HG03066 (cell line): ENCODE measurements around the gene ZNF407.
"Not testable (repeated sequence)": the region's sequence is repeated elsewhere in the genome, so short reads cannot be mapped to it uniquely, and the experiment has no call there.

Experiments used
- ATAC-seq: cut with Tn5 transposase; IDR thresholded peaks from one replicate; pipeline ENCODE4 v1.9.1; 2021; ENCODE audit warnings: low read depth; ENCODE audit not compliant: unreplicated experiment

Gene ZNF407

DNA sequence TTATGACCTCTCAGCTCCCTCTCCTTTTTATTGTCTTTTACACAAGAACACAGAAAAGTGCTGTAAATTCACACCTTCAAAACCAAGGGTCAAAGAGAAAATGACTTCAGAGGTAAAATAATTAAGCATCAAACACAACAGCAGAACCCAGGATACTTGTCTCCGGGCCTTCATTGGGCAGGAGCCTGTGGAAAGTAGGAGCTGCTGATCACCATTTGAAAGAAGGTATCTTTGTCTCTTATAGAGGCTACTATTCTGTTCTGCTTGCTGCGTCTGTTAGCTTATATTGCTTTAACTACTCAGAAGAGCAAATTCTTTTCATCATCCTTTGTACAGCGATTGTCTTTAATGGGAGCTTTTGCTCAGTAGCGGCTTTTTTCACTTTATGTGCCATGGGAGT is 350.2 kb downstream of the ZNF407 start:
- ATAC-seq, result no peak

DNA sequence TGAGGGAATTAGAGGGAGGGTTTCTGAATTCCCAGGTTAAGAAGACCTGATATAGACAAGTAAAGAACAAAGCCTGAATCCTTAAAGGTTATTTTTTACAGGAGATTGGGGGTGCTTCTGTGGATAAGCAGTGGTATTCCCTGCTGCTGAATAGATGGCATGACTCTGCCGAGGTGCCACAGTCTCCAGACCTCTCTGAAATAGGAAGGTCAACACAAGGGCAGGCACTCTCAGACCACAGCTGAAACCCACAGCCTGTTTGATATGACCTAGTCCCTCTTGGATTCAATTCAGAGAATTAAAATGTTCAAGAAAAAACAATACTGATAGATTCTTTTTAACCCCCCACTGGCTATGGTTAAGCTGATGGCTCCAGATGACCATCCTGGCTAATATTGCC is 351.9 kb downstream of the ZNF407 start:
- no peak for ATAC-seq

DNA sequence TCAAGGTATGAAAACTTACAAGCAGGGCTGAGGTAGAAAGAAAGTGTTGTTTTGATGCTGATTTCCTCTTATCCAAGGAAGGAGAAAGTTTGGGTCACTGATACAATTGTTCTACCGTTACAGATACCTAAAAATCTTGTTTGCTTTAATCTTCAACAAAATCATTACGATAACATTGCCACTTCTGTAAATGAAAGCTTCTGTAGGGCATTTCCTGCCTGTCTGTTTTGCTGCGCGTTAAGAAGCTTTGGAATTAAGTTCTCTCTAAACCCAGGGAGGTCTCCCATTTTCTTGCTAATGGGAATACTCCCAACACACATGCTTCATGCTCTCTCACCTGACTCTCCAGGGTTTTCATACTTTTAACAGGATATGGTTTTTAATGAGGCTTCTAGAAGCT is 352.8 kb downstream of the ZNF407 start:
- ATAC-seq, result no peak

DNA sequence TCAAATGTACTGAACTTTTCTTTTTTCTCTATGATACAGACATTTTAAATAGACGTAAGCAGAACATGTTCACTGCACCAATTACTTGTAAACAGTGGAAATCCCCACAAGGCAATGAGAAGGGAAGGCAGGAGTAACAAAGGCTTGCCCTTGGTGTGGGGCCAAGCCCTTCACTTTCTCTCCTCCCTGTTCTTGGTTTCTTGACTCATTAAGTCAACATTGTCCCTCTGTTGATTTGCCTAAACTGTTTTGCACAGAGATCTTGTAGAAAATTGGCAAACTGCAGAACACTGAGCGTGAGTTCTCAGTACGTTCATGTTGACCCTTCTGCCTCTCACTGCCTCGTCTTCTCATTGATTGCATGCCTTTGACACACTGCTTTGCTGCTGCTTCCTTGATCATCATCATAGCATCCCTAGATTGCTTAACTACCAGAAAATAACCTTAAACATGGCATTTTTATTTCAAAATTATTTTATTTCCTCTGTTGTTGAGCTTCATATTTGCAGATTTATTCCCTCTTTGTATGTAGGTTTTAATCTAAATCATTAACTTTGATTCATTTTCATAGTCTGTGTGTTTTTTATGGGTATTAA is 353.6 kb downstream of the ZNF407 start:
- ATAC-seq, result peak; percentile 55

DNA sequence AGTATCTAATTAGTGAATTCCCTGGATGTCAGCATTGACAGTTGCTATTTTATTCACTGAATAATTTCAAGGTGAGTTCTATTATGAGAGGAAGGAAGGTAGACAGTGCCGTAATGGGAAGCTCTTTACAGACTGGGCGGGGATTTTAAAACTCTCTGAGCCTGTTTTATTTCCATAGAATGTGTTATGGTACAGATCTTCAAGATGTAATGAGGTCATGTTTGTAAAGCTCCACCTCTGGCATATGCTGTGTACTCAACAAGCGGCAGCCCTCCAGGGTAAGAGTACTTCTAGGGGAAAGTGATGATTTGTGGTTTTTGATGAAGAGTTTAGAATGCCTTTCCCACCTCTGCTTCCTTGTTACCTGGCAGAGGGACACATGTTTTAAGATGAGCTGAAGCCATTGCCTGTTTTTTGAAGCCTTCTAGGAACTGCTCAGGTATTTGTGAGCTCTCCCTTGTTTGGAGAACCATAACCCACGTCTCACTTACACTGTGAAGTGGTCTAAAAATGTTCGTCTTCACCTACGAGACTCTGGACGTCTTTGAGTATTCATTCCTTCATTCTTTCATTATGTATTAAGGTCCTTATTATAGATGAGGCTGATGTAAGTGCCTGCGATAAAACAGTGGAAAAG is 360.0 kb downstream of the ZNF407 start:
- no peak for ATAC-seq

DNA sequence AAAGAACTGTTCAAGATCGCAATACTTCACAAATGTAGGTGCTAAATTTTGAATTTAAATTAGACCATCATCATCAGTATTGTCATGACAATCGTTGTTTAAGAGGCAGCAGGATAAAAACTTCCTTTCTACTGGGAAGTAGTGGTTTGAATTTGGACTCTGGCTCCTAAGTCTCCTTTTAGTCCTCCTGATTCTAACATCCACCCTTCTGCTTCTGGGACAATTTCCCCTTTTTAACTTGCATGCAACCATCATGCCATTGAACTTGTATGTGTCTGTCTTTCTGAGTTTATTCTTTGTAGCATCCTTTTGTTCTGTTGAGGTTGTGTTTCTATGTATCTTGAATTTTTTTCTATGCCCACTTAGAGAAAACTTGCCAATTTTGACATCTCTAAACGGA is 361.5 kb downstream of the ZNF407 start:
- no peak for ATAC-seq

DNA sequence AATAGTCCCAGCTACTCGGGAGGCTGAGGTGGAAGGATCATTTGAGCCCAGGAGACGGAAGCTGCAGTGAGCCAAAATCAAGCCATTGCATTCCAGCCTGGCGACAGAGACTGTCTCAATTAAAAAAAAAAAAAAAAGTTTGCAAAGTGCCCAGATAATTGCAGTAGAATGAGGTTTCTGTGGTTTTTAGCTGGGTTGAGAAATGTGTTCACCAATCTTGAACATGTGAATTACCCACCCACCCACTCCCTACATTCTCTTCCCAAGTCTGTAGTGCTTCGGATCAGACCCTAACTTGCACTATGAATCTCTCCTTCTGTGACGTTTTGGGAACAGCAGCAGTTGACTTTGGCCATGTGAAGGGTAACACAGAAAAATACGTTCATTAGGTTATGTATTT is 363.9 kb downstream of the ZNF407 start:
- no peak for ATAC-seq

DNA sequence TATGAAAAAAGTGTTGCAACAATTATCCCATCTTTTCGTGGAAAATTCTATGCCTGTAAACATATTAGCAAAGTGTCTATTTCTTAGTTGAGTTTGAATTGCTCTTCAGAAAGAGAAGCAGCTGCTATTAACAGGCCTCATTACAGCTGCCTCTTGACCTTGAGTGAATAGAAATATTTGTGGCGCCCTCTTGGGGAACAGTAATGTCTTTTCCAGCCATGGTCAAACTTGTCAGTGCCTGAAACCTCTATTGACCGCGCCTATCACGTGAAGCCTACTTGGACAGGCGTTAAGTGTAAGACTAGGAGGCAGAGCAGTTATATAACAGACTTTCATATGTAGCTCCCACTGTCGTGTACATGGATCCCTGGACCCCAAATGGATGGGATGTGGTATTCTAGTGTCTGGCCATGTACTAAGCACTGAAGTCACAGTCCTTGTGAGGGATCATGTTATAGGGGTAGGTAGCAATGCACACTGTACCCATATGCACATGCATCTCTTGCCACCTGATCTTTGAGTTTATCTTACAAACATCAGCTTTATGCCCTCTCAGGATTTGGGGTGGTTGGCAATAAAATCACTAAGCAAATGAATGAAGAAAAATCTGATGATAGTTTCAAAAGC is 366.3 kb downstream of the ZNF407 start:
- peak; percentile 92 for ATAC-seq

DNA sequence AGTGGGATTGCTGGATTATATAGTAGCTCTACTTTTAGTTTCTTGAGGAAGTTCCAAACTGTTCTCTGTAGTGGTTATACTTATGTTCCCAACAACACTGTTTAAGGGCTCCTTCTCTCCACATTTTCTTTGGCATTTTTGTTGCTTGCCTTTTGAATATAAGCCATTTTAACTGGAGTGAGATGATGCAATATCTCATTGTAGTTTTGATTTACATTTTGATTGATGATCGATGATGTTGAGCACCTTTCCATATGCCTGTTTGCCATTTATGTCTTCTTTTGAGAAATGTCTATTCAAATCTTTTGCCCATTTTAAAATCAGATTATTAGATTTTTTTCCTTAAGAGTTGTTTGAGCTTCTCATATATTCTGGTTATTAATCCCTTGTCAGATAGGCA is 368.0 kb downstream of the ZNF407 start:
- ATAC-seq, result no peak

DNA sequence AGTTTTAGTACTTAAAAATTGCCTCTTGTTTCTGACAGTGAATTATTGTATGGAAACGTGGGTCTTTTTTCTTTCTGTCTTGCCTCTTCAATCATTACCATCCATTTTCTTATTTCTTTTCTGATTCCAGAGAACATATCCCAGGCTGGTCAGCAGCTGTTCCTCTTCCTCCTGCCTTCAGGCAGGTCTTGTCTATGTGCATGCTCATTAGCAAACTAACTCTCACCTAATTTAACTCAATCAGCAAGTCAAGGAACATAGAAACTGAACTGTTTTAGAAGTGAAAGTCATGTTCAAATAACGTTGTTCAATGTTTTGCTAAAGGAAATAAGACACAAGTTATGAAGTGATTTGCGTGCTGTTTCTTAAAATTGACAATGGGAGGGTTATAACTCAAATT is 369.8 kb downstream of the ZNF407 start:
- ATAC-seq, result no peak

DNA sequence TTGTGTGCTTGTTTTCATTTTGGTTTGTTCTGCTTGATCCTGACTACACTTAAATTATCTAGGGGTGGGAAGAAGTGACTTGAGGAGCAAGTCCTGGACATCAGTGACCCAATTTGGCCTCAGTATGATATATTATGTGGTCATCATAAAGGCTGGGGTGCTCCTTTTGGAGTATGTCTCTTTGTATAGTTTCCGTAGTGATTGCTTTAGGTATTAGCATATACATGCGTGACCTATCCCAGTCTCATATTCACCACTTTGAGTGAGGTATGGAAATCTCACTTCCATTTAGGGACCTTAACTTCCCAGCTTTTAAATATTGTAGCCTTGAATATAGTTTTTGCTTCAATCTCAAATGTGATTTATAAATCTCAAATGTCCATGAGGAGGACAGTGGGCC is 370.3 kb downstream of the ZNF407 start:
- no peak for ATAC-seq

DNA sequence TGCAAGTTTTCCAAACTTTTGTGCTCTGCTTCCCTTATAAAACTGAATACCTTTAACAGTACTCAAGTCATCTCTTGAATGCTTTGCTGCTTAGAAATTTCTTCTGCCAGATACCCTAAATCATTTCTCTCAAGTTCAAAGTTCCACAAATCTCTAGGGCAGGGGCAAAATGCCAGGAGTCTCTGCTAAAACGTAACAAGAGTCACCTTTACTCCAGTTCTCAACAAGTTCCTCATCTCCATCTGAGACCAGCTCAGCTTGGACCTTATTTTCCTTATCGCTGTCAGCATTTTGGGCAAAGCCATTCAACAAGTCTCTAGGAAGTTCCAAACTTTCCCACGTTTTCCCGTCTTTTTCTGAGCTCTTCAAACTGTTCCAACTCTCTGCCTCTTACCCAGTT is 373.7 kb downstream of the ZNF407 start:
- ATAC-seq, result not testable (repeated sequence)

DNA sequence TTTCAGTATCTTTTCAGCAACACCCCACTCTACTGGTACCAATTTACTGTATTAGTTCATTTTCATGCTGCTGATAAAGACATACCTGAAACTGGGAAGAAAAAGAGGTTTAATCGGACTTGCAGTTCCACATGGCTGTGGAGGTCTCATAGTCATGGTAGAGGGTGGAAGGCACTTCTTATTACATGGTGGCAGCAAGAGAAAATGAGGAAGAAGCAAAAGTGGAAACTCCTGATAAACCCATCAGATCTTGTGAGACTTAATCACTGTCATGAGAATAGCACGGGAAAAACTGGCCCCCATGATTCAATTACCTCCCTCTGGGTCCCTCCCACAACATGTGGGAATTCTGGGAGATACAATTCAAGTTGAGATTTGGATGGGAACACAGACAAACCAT is 374.1 kb downstream of the ZNF407 start:
- not testable (repeated sequence) for ATAC-seq

DNA sequence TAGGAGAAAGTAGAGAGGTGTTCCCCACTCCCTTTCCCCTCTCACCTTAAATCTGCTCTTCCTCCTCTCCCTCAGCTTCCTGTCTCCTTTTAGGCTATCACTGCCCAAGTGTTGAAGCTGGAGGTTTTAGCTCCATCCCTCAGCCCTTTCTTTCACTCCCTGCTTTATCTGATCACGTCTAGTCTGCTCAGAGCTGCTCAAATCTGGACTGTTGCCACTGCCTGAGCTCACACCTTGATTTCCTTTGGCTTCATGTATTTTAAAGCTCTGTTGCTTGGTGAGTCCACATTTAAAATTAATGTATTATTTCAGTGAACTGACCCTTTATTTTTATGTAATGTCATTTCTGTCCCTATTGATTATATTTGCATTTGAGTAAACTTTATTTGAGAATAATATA is 374.7 kb downstream of the ZNF407 start:
- no peak for ATAC-seq

DNA sequence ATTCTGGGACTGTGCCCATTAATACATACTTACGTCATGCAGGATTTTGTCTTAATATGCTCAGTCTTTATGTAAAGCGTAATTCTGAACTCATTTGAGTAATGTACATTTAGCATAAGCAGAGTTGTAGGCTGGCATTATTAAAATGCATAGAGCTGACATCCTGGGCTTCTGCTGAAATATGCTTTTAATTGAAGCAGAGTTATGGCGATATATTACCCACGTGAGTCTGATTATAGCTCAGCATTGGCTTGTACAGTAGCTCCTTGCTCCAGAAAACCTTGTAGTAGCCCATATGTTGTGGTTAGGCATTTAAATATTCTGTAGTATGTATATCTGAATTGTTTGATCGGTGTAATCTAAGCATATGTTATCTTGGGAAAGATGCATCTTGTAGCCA is 377.3 kb downstream of the ZNF407 start:
- ATAC-seq, result no peak

DNA sequence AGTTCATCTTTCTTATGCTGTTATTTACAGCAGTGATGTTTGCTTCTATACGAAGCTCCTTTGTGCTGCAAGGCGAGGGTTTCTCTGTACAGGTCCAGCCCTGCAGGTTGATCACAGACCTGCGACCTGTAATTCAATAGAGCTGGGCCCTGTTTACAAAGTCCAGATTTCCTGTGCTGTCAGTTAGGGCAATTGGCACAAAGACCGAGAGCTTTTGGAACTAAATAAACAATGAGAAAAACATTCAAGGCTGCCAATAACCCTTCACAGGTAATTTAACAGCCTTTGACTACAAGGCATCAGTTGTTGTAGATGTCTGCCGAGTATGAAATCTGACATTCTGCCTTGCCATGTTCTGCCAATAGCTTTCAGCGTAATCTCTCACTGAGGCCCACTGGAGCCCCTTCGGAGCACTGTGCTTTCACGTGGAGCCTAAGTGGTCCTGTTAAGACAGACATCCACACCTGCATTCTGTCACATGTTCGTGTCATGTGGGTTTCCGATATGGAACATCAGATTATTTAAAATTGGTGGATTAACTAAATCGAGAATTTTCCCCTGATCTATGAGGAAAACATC is 378.8 kb downstream of the ZNF407 start:
- ATAC-seq, result no peak

DNA sequence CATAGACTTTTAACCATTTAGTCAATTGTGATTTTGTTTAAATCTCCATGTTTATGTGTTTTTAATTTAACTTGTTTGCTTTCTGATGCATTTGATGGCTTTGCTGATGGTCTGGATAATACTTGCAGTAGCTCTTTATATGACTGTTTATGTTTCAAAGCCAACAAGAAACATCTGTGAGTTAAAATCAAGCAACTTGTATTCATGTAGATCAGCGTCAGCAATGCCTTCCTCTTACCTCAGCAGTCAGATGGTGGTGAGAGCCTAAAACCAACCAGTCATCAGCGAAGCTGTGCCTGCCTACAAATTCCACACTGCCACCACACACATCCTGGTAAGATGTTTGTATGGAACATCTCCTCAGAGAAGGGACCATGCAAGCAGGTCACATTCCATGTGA is 379.4 kb downstream of the ZNF407 start:
- ATAC-seq, result no peak

DNA sequence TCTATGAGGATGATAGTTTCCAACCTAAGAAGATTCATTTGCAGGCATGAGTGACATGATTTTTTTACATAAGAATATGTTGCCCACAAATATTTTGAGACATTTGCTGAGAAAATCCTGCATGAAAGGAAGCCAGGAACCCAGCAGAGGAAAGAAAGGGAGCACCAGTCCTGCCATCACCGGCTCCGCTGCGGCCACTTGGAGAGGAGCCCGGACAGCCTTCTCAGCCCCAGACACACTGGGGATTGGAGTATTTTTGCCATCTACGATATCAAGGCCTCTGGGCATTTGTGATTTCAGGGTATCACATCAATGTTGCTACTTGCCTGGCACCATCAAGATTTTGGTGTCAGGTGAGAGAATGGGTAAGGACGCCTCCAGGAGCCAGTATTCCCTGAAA is 383.0 kb downstream of the ZNF407 start:
- ATAC-seq, result no peak

DNA sequence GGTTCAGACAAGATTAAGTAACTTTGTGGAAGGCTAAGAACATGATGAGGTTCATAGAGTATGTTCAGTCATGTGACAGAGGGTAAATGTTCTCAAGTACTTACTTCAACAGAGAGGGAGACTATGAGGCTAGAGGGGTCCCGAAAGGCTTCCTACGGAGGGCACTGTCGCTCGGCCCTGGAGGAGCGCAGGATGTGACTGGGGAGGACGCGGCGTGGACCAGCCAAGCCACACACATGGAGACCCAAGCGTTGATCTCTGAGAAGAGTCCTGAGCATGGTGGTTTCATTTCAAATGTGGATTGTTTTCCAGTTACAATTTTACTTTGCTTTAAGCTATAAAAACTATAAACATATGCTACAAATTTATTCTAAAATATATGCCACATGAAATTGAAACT is 383.8 kb downstream of the ZNF407 start:
- ATAC-seq, result no peak

DNA sequence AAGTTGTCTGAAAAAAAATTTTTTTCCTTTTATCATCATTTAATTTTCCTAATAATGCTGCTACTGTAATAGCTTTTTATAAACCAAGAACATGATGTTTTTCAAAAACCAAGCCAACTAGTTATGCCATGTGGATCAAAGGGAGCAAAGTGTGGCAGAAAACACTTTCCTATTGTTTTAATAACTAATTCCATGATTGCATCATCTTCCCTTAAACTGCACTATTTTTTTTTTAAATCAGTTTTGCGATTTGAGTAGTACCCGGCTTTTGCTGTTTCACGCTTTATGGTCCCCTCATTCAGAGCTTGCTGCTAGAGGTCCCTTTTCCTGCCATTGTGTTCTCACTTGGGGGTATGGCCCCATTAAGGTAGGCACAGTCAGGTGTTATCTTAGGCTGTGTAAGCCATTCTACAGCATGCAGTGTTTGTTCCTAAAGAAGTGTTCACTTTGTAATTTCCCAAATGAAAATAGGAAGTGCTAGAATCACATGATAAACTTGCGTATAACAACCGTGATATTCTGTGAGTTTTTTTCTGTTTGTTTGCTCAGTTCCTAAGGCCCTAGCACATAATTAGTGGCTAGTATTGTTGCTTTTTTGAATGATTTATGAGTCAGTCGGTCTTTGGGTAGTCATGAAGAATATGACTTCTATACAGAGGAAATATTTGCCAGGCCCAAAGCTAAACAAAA is 385.4 kb downstream of the ZNF407 start:
- ATAC-seq, result no peak

DNA sequence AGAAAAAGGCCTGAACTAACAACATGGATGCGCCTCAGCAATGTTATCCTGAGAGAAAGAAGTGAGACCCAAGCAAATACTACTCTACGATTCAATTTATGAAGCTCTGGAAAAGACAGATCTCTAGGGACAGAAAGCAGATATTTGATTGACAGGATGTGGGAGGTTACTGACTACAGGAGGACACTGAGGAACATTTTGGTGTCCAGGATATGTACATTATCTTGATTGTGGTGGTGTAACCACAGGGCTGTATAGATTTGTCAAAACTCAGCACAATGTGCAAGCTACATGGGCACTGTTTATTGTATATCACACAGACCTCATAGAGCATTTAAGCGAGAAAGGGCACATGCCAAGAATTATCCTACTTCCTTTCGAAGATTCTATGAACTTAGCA is 391.5 kb downstream of the ZNF407 start:
- no peak for ATAC-seq
